Keratinocyte (primary cell): Measurements from ENCODE around the gene FAM13A. TPM values are rescaled to one million over a fixed set of nuclear protein-coding genes. Genes with fewer than 3 reads are reported as not detected.
"Not testable (repeated sequence)": the region's sequence is repeated elsewhere in the genome, so short reads cannot be mapped to it uniquely, and the experiment has no call there.

Experiments used
- DNase-seq: peaks from one replicate; pipeline ENCODE4 v3.0.0-alpha.2; 2011; ENCODE audit warnings: low read depth, missing footprints, low spot score
- FAIRE-seq: peaks from 2 replicates; lab custom pipeline; 2011; peaks lifted over from hg19 to GRCh38; lab: Jason Lieb, UNC
- H2AFZ ChIP-seq: 2 replicates; pipeline ENCODE4 v1.6.0; 2012; ENCODE audit warnings: low read length, control low read depth, inconsistent platforms; ENCODE audit not compliant: control insufficient read depth
- H3K27ac ChIP-seq: 2 replicates; pipeline ENCODE4 v1.5.1; 2011; ENCODE audit warnings: low read length; ENCODE audit not compliant: control insufficient read depth, insufficient read depth
- H3K27me3 ChIP-seq: 3 replicates; pipeline ENCODE4 v1.6.0; 2011; ENCODE audit warnings: low read length; ENCODE audit not compliant: control insufficient read depth, insufficient read depth; ENCODE audit errors: extremely low read depth
- H3K36me3 ChIP-seq, 2 experiments: 2 replicates in 1 of 2; 3 replicates in 1 of 2; pipeline ENCODE4 v1.5.1; 2011; ENCODE audit warnings: low read length in 2 of 2, mild to moderate bottlenecking in 1 of 2; ENCODE audit not compliant: control insufficient read depth in 2 of 2, insufficient read depth in 2 of 2; ENCODE audit errors: extremely low read depth in 1 of 2
- H3K4me1 ChIP-seq: 3 replicates; pipeline ENCODE4 v1.5.1; 2011; ENCODE audit warnings: low read length; ENCODE audit not compliant: control insufficient read depth, insufficient read depth; ENCODE audit errors: extremely low read depth
- H3K4me2 ChIP-seq: 3 replicates; pipeline ENCODE4 v1.6.0; 2011; ENCODE audit warnings: low read depth, low read length; ENCODE audit not compliant: control insufficient read depth, insufficient read depth; ENCODE audit errors: extremely low read depth
- H3K4me3 ChIP-seq, 3 experiments: fragments of 200-600 bp in 1 of 3; sonication (generic) in 1 of 3; 2 replicates in 2 of 3; 3 replicates in 1 of 3; pipeline ENCODE4 v1.5.1; 2011 to 2016; ENCODE audit warnings: low read length in 3 of 3, mild to moderate bottlenecking in 3 of 3, control low read depth in 2 of 3, inconsistent platforms in 1 of 3, low read depth in 1 of 3, mixed read lengths in 1 of 3, mixed run types in 1 of 3, moderate library complexity in 1 of 3; ENCODE audit not compliant: control insufficient read depth in 2 of 3, insufficient read depth in 2 of 3; ENCODE audit errors: extremely low read depth in 1 of 3
- H3K79me2 ChIP-seq: 2 replicates; pipeline ENCODE4 v1.6.0; 2012; ENCODE audit warnings: low read length; ENCODE audit not compliant: control insufficient read depth, insufficient read depth
- H3K9ac ChIP-seq: 3 replicates; pipeline ENCODE4 v1.6.0; 2011; ENCODE audit warnings: low read length; ENCODE audit not compliant: control insufficient read depth, insufficient read depth; ENCODE audit errors: extremely low read depth
- H3K9me1 ChIP-seq: 3 replicates; pipeline ENCODE4 v1.6.0; 2011; ENCODE audit warnings: low read length; ENCODE audit not compliant: control insufficient read depth, insufficient read depth; ENCODE audit errors: extremely low read depth
- H3K9me3 ChIP-seq: 2 replicates; pipeline ENCODE4 v1.5.1; 2012; ENCODE audit warnings: low read depth, low read length; ENCODE audit not compliant: control insufficient read depth
- H4K20me1 ChIP-seq: 3 replicates; pipeline ENCODE4 v1.6.0; 2011; ENCODE audit warnings: low read length; ENCODE audit not compliant: control insufficient read depth, insufficient read depth; ENCODE audit errors: extremely low read depth
- CTCF ChIP-seq, 3 experiments: IDR thresholded peaks in 1 of 3; conservative IDR thresholded peaks in 1 of 3; optimal IDR thresholded peaks in 1 of 3; 2 replicates in 2 of 3; 3 replicates in 1 of 3; pipeline versions ENCODE3 to v1.5.1; 2011; ENCODE audit warnings: low read length in 3 of 3, mild to moderate bottlenecking in 3 of 3, moderate library complexity in 2 of 3, control low read depth in 1 of 3, inconsistent platforms in 1 of 3; ENCODE audit not compliant: insufficient read depth in 2 of 3; ENCODE audit errors: extremely low read depth in 1 of 3
- EZH2 ChIP-seq: IDR thresholded peaks from one replicate; pipeline ENCODE4 v1.6.1; 2012; ENCODE audit warnings: inconsistent platforms, mild to moderate bottlenecking, low read length, moderate library complexity
- dilution Hi-C: fragments of 300-500 bp; cut with MboI; formaldehyde crosslinking; loops from one replicate; pipeline ENCODE4 v1.7.0; 2020; ENCODE audit warnings: low sequenced_read_pairs; ENCODE audit not compliant: extremely low pct_ligation_motif_present
- polyA plus RNA-seq, 5 experiments: library from polyadenylated mRNA; depleted of rRNA in 3 of 5; stranded (reverse) in 3 of 5; stranded (forward) in 1 of 5; unstranded in 1 of 5; fragments of >200 nt; gene quantifications; 1 replicate in 1 of 5; 2 replicates in 3 of 5; 3 replicates in 1 of 5; pipeline versions ENCODE4 v1.2.1 to v1.2.3, GENCODE V29; 2011 to 2012; ENCODE audit warnings: missing spikeins in 2 of 5, low read depth in 1 of 5, low replicate concordance in 1 of 5

FAM13A gene
- polyA plus RNA-seq, 1 donor (not counting 4 experiments of a cell fraction or from before 2014, with no cell fraction given): 6.0 TPM

- FAIRE-seq: no peak
- TF ChIP-seq EZH2 (no peak), CTCF (optimal IDR thresholded peaks at IDR 0.05 in 1 of 3, IDR thresholded peaks at IDR 0.05 in 1 of 3, conservative IDR thresholded peaks at IDR 0.05 in 1 of 3; ENCODE audit: extremely low read depth in 1 of 3, insufficient read depth in 2 of 3, low read length in 3 of 3) (no peak)
- no peaks in the 10 kb centered on the region for H3K36me3 ChIP-seq
- no peaks in the 10 kb centered on the region for H3K9me3 ChIP-seq
- no peak overlapping the region for H3K27ac ChIP-seq
- H4K20me1 ChIP-seq: no peaks in the 10 kb centered on the region
- no peak overlapping the region for H3K9ac ChIP-seq
- no peak for DNase-seq
- no peak overlapping the region for H2AFZ ChIP-seq
- H3K79me2 ChIP-seq: no peaks in the 10 kb centered on the region
- dilution Hi-C loops: no loop called here
- peaks cover 2% of the 10 kb centered on the region for H3K4me1 ChIP-seq
- no peak overlapping the region for H3K4me3 ChIP-seq
- no peak overlapping the region for H3K4me2 ChIP-seq
- H3K9me1 ChIP-seq: no peaks in the 10 kb centered on the region
- no peaks in the 10 kb centered on the region for H3K27me3 ChIP-seq
Measured at GRCh38 chr4:89006307-89006706, 50.7 kb downstream of the FAM13A start.

- H3K36me3 ChIP-seq, H3K9me3 ChIP-seq, H3K4me3 ChIP-seq, H3K27me3 ChIP-seq, H3K79me2 ChIP-seq, H2AFZ ChIP-seq, DNase-seq, H3K9me1 ChIP-seq, H3K9ac ChIP-seq, H3K4me2 ChIP-seq, FAIRE-seq, H3K27ac ChIP-seq, H3K4me1 ChIP-seq, H4K20me1 ChIP-seq, dilution Hi-C loops: not testable (repeated sequence)
Measured at GRCh38 chr4:89005066-89005465, 51.9 kb downstream of the FAM13A start.
